Measurements from ENCODE around the gene ZSWIM1. TPM values are rescaled to one million over a fixed set of nuclear protein-coding genes. Genes with fewer than 3 reads are reported as not detected.

ZSWIM1 gene
- total and polyA plus RNA-seq, 2 of the 13 experiments (the other 11 are each of a cell fraction or from before 2014, with no cell fraction given): 9.5 to 11.7 TPM

GRCh38 chr20:45904583-45905504, 23.8 kb downstream of the ZSWIM1 start (continued):
- TF ChIP-seq ZNF142 (CRISPR knock-in tag; IDR thresholded peaks at IDR 0.05) (no peak), TRAFD1 (CRISPR knock-in tag; IDR thresholded peaks at IDR 0.05; ENCODE audit: borderline replicate concordance) (0 out of 2 replicates have a peak, but pooled peaks have one; percentile 33), GPBP1L1 (CRISPR knock-in tag; IDR thresholded peaks at IDR 0.05) (no peak), HNRNPLL (IDR thresholded peaks at IDR 0.05; ENCODE audit: low read depth, low read length, poor library complexity, severe bottlenecking) (peak; percentile 20), ZFP91 (CRISPR knock-in tag; IDR thresholded peaks at IDR 0.05; ENCODE audit: borderline replicate concordance) (peak; percentile 49; the same call in 1 of the 2 replicates), KLF13 (CRISPR knock-in tag; IDR thresholded peaks at IDR 0.05) (0 out of 2 replicates have a peak, but pooled peaks have one; percentile 29), ZNF512B (CRISPR knock-in tag; IDR thresholded peaks at IDR 0.05; ENCODE audit: borderline replicate concordance) (0 out of 2 replicates have a peak, but pooled peaks have one; percentile 41), JARID2 (CRISPR knock-in tag; IDR thresholded peaks at IDR 0.05; ENCODE audit: insufficient replicate concordance) (no peak), MTA3 (CRISPR knock-in tag; IDR thresholded peaks at IDR 0.05) (no peak)
